A673 (cell line): ENCODE data around the gene TMCC1. TPM values are rescaled to one million over a fixed set of nuclear protein-coding genes. Genes with fewer than 3 reads are reported as not detected.
A peak's percentile ranks its signal among the peaks of the same experiment; 100 is the strongest.

Experiments used
- BruUV-seq: library from RNA; stranded (reverse); fragments of 400-500 nt; replicated peaks from 2 replicates; lab custom pipeline; 2021; lab: Mats Ljungman, UMichigan
- CTCF ChIA-PET: fragments of 300-600 bp; sonication (Branson Sonifier 250); formaldehyde crosslinking; loops from one replicate; lab custom pipeline; 2022; ENCODE audit warnings: antibody characterized with exemption; lab: Charles Lee
- POLR2A ChIA-PET: fragments of 300-600 bp; sonication (Branson Sonifier 250); formaldehyde crosslinking; loops from one replicate; lab custom pipeline; 2022; ENCODE audit warnings: antibody characterized with exemption; ENCODE audit not compliant: low non-redundant PET; lab: Charles Lee
- DNase-seq: peaks from one replicate; pipeline ENCODE4 v3.0.0-alpha.2; 2015; ENCODE audit warnings: low spot score
- H3K27ac ChIP-seq: fragments of 200-600 bp; sonication (generic); 2 replicates; pipeline ENCODE4 v1.5.1; 2016; ENCODE audit warnings: mixed run types, low read depth, mild to moderate bottlenecking, mixed read lengths, antibody characterized with exemption, low read length; ENCODE audit not compliant: poor library complexity, severe bottlenecking
- H3K27me3 ChIP-seq: fragments of 200-600 bp; sonication (generic); replicated peaks from 2 replicates; pipeline ENCODE4 v1.6.1; 2017; ENCODE audit warnings: mixed run types, low read depth, mild to moderate bottlenecking, mixed read lengths, antibody characterized with exemption, low read length; ENCODE audit not compliant: insufficient read depth, poor library complexity
- H3K36me3 ChIP-seq: fragments of 200-600 bp; sonication (generic); 2 replicates; pipeline ENCODE4 v1.6.1; 2016; ENCODE audit warnings: mixed run types, mild to moderate bottlenecking, mixed read lengths, antibody characterized with exemption, low read length; ENCODE audit not compliant: insufficient read depth, poor library complexity, severe bottlenecking
- H3K4me1 ChIP-seq: fragments of 200-600 bp; sonication (generic); 2 replicates; pipeline ENCODE4 v1.6.1; 2017; ENCODE audit warnings: mixed run types, mild to moderate bottlenecking, mixed read lengths, antibody characterized with exemption, low read length; ENCODE audit not compliant: insufficient read depth, poor library complexity, severe bottlenecking
- H3K4me3 ChIP-seq: fragments of 200-600 bp; sonication (generic); 2 replicates; pipeline ENCODE4 v1.5.1; 2016; ENCODE audit warnings: low read depth, mixed run types, mild to moderate bottlenecking, mixed read lengths, low read length; ENCODE audit not compliant: poor library complexity, severe bottlenecking
- H3K9me3 ChIP-seq: fragments of 200-600 bp; sonication (generic); 2 replicates; pipeline ENCODE4 v1.6.1; 2016; ENCODE audit warnings: mixed run types, low read depth, mild to moderate bottlenecking, mixed read lengths, antibody characterized with exemption, low read length; ENCODE audit not compliant: poor library complexity, severe bottlenecking
- CTCF ChIP-seq: fragments of 300-800, 200-600 bp; sonication (generic); conservative IDR thresholded peaks from 2 replicates; pipeline ENCODE4 v1.5.1; 2017; ENCODE audit warnings: low read depth, mild to moderate bottlenecking, antibody characterized with exemption, low read length, moderate library complexity, mixed read lengths
- EZH2 ChIP-seq: fragments of 200-600 bp; sonication (generic); IDR thresholded peaks from 2 replicates; pipeline ENCODE4 v1.6.1; 2017; ENCODE audit warnings: borderline replicate concordance, low read depth, mild to moderate bottlenecking, mixed read lengths, antibody characterized with exemption, low read length; ENCODE audit not compliant: poor library complexity, severe bottlenecking
- intact Hi-C: fragments of 100-400 bp; cut with micrococcal nuclease; formaldehyde crosslinking; loops from one replicate; pipeline ENCODE4 v1.10.0; 2022; ENCODE audit not compliant: unreplicated experiment
- total RNA-seq: library from RNA; stranded (reverse); gene quantifications from 2 replicates; pipeline ENCODE4 v1.2.3, GENCODE V29; 2021

TMCC1 gene
- total RNA-seq, 1 experiment from 2014 or later, result 29.4 TPM

GRCh38 chr3:129608087-129608935 is 285.2 kb downstream of the TMCC1 start:
- BruUV-seq, result no TSS peak
- Histone ChIP-seq H3K27me3 (no peaks in the 10 kb centered on the region), H3K9me3 (no peaks in the 10 kb centered on the region), H3K27ac (no peak overlapping the region), H3K36me3 (no peaks in the 10 kb centered on the region), H3K4me3 (no peak overlapping the region), H3K4me1 (peaks cover 19% of the 10 kb centered on the region)
- CTCF ChIA-PET, result interaction anchor here (1.4 kb wide), 1 partner anchor 225 kb away, joined by 3 read pairs; no protein-coding TSS in a partner anchor
- TF ChIP-seq CTCF (peak; percentile 50; the same call in 1 of the 2 replicates), EZH2 (no peak)
- POLR2A ChIA-PET, result no interaction called here
- intact Hi-C loops, result loop anchor here (2.0 kb wide), 1 partner anchor 118 kb away; no protein-coding TSS in a partner anchor
- DNase-seq, result peak; percentile 84

GRCh38 chr3:129607391-129608068 is 286.0 kb downstream of the TMCC1 start:
- no TSS peak for BruUV-seq
- ChIA-PET POLR2A (no interaction called here), CTCF (interaction anchor here (1.4 kb wide), 1 partner anchor 224 kb away, joined by 3 read pairs; no protein-coding TSS in a partner anchor)
- Histone ChIP-seq H3K27me3 (no peaks in the 10 kb centered on the region), H3K36me3 (no peaks in the 10 kb centered on the region), H3K4me3 (peak overlapping the region; percentile 55), H3K4me1 (peaks cover 19% of the 10 kb centered on the region), H3K27ac (peak overlapping the region; percentile 63), H3K9me3 (no peaks in the 10 kb centered on the region)
- intact Hi-C loops, result loop anchor here (2.0 kb wide), 1 partner anchor 117 kb away; no protein-coding TSS in a partner anchor
- no peak for DNase-seq
- TF ChIP-seq CTCF, result no peak
- no peak for TF ChIP-seq EZH2

- BruUV-seq, result no TSS peak
- no peaks in the 10 kb centered on the region for H3K36me3 ChIP-seq
- peak; percentile 84 for DNase-seq
- POLR2A ChIA-PET, result no interaction called here
- H3K27me3 ChIP-seq, result no peaks in the 10 kb centered on the region
- peaks cover 19% of the 10 kb centered on the region for H3K4me1 ChIP-seq
- H3K4me3 ChIP-seq, result peak within 1 kb of the TSS; percentile 68
- H3K9me3 ChIP-seq, result no peaks in the 10 kb centered on the region
- H3K27ac ChIP-seq, result peak within 1 kb of the TSS; percentile 63
- CTCF ChIA-PET, result interaction anchor here (0.7 kb wide), 1 partner anchor 21 kb away, joined by 3 read pairs; no protein-coding TSS in a partner anchor
- no peak for TF ChIP-seq CTCF
- no peak for TF ChIP-seq EZH2
- intact Hi-C loops, result no loop called here
Observed at GRCh38 chr3:129606636-129607390, 286.7 kb downstream of the TMCC1 start, which contains the start of gene PLXND1. PLXND1 (minus strand) TSS chr3:129606676; CDS start chr3:129606639, 37 bp downstream.
